HG02938 (cell line): Measurements from ENCODE around the gene RNU5B-1.

Source experiments
- ATAC-seq: cut with Tn5 transposase; IDR thresholded peaks from one replicate; pipeline ENCODE4 v1.9.1; 2021; ENCODE audit warnings: mild to moderate bottlenecking, moderate library complexity; ENCODE audit not compliant: unreplicated experiment

RNU5B-1 gene

DNA sequence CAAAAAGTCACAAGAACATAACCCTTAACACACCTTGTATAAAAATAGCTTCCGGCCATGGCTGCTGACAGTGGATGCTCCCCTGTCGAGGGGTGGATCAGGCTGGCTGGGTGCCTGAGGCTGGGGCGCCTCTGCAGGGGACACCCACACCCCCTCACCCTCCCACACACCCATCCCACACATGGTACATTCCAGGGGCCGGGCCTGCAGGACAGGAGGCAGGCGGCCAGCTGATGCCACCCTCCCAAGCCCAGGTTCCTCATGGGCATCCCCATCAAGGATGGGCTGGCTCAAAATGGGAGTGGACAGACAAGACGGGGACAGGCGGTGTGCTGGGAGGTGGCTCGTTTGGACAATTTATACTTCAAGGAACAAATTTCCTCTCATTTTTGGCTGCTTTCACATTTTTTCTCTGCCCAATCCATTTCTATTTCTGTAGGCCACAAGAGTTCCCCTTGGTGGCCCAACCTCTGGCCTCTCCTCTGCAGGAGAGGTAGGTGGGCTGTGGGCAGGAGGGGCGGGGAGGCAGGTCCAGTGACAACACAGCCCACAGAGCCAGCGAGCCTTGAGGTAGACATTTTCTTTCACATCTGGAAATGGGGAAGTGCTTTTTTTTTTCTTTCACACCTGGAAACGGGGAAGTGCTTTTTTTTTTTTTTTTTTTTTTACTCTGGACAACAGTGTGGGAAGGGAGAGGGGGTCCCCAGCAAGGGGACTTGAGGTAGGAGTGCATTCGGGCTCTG is 23.3 kb downstream of the RNU5B-1 start:
- ATAC-seq: no peak

GRCh38 chr15:65328506-65329287 is 24.2 kb downstream of the RNU5B-1 start:
- no peak for ATAC-seq

GRCh38 chr15:65329288-65329983 is 25.0 kb downstream of the RNU5B-1 start:
- no peak for ATAC-seq

GRCh38 chr15:65329984-65330735 is 25.7 kb downstream of the RNU5B-1 start:
- ATAC-seq: no peak

DNA sequence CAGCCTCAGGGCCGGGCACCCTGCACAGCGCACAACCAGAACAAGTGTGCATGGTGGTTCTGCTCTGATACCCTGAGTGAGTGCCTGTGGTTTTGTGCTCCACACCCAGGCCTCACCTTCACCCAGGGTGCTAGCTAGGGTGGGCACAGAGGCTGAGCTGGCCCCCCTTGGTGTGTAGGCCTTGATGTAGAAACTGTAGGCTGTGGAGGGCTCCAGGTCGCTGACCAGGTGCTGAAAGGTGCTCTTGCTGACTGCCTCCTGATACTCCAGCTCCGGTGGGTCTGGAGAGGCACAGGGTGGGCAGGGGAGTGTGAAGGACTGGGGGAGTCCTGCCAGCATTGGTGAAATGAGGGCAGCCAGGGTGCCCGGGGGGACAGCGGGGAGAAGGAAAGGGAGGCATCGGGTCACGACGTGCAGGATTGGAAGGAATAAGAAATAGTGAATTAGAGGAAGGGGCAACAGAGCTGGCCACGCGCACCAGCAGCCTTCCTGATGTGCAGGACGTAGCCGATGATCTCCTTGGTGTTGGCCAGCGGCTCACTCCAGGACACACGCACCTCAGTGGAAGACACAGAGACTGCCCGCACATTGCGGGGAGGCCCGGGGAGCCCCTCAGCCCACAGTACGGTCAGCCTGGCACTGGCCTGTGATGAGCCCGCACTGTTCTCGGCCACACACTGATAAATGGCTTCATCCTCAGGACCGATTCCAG is 26.6 kb downstream of the RNU5B-1 start:
- no peak for ATAC-seq

GRCh38 chr15:65331811-65332210 is 27.3 kb downstream of the RNU5B-1 start:
- ATAC-seq: no peak

- ATAC-seq: no peak
These were observed 28.1 kb downstream of the RNU5B-1 start for GRCh38 chr15:65332391-65333147.

DNA sequence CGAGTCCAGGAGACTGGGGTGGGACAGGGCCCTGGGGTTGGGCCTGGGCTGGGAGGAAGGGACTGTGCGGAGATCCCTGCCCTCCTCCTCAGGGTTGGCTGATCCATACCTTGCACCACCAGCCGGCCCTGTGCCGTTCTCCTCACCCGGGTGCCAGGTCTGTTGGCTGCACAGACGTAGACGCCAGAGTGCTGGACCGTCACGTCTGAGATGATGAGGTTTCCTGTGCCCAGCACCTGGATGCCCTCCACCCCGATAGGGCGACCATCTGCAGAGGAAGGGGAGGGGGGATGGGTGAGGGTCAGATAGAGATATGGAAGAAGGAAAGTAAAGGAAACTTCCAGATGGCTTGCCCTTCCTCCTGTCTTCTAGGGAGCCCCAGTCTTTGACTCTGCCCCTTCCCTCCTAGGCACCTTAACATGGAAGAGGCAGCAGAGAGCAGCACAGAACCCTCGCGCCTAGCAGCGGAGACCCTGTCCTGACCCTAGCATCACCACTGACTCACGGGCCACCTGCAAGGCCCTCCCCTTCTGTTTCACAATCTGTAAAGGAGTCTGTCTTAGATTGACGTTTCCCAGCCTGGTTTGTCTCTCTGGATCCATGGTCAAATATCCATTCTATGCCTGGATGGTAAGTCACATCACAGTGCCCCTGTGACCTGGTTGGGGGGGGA is 28.8 kb downstream of the RNU5B-1 start:
- no peak for ATAC-seq

GRCh38 chr15:65333856-65334255 is 29.4 kb downstream of the RNU5B-1 start:
- ATAC-seq: no peak

GRCh38 chr15:65334586-65335231 is 30.2 kb downstream of the RNU5B-1 start:
- no peak for ATAC-seq

DNA sequence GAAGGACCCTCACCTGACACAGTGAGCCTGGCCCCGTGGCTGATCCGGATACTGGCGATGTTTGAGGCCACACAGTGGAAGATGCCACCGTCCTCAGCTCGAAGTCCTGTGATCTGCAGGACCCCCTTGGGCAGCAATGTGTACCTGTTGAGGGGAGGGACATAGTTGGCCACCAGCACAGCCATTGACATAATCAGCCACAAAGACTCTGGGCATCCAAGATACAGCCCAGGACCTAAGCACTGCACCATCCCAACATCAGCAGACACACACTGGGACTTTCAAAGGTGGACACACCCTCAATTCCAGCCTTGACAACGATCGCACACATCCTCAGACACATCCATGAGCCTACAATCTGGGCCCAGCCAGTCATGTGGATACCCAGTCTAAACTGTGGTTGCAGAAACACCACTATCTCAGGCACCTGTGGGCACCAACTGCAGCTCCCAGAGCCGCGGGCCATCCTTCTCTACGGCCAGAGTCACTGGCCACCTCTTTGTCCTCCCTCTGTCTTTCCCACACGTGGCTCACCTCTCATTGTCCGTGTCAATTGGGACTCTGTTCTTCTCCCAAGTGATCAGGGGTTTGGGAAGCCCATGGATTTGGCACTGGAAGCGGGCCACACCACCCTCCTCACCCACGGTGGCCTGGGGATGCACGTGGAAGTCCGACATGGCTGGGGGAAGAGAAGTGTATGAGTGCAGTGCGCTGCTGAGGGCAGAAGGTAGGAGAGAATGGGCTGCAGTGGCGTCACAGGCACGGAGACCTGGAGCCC is 31.0 kb downstream of the RNU5B-1 start:
- ATAC-seq: no peak

GRCh38 chr15:65336493-65337435 is 32.3 kb downstream of the RNU5B-1 start:
- no peak for ATAC-seq

GRCh38 chr15:65337436-65338070 is 33.1 kb downstream of the RNU5B-1 start:
- no peak for ATAC-seq

DNA sequence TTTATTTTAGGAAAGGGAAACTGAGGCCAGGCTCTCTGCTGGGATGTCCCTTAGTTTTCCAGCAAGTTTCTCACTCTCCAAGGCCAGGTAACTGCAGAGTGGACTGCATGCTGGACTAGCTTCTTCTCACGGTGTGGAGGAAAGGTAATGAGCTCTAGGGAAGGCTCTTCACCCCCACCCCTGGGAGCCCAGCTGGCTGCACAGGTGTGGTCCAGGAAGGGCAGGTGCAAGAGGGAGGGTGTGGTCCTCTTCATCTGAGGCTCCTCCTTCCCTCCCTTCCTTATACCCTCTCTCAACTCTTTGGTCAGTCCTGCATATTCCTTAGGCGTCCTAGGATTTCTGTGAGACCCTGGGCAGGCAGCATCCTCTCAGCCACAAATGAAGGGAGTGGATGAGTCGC is 33.9 kb downstream of the RNU5B-1 start:
- ATAC-seq: no peak

DNA sequence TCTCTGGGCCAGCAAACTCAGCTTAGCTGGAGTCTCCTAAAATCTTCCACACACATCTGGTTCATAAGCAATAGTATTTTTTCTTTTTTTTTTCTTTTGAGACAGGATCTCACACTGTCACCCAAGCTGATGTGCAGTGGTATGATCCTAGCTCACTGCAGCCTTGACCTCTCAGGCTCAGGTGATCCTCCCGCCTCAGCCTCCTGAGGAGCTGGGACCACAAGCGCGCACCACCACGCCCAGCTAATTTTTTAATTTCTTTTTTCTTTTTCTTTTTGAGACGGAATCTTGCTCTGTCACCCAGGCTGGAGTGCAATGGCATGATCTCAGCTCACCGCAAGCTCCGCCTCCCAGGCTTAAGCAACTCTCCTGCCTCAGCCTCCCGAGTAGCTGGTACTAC is 34.3 kb downstream of the RNU5B-1 start:
- ATAC-seq: no peak

GRCh38 chr15:65339416-65339815 is 34.9 kb downstream of the RNU5B-1 start:
- no peak for ATAC-seq
